Thyroid gland (tissue), 4 donors: Measurements from ENCODE around the gene NUP50.

Source experiments
- CTCF ChIP-seq, 6 experiments: fragments of 200-600 bp in 3 of 6; fragments of 450-650 bp in 3 of 6; sonication (generic) in 3 of 6; IDR thresholded peaks; one replicate each; pipeline ENCODE4 v1.5.1; 2016 to 2019; ENCODE audit warnings: antibody characterized with exemption in 6 of 6, mild to moderate bottlenecking in 2 of 6, inconsistent platforms in 1 of 6, moderate library complexity in 1 of 6
- POLR2A ChIP-seq, 2 donors: fragments of 450-650 bp; IDR thresholded peaks; one replicate each; pipeline ENCODE4 v1.6.1; 2017; ENCODE audit warnings: antibody characterized with exemption in 2 of 2, mild to moderate bottlenecking in 2 of 2, moderate library complexity in 1 of 2

- TF ChIP-seq POLR2A (IDR thresholded peaks at IDR 0.05) (no peak), CTCF (IDR thresholded peaks at IDR 0.05) (no peak)
These were observed 55.3 kb downstream of the NUP50 start for GRCh38 chr22:45218976-45219375.
